Keratinocyte (primary cell): Measurements from ENCODE around the gene JAK1. TPM values are rescaled to one million over a fixed set of nuclear protein-coding genes. Genes with fewer than 3 reads are reported as not detected.

Source experiments
- DNase-seq: peaks from one replicate; pipeline ENCODE4 v3.0.0-alpha.2; 2011; ENCODE audit warnings: low read depth, missing footprints, low spot score
- FAIRE-seq: peaks from 2 replicates; lab custom pipeline; 2011; peaks lifted over from hg19 to GRCh38; lab: Jason Lieb, UNC
- H2AFZ ChIP-seq: 2 replicates; pipeline ENCODE4 v1.6.0; 2012; ENCODE audit warnings: low read length, control low read depth, inconsistent platforms; ENCODE audit not compliant: control insufficient read depth
- H3K27ac ChIP-seq: 2 replicates; pipeline ENCODE4 v1.5.1; 2011; ENCODE audit warnings: low read length; ENCODE audit not compliant: control insufficient read depth, insufficient read depth
- H3K27me3 ChIP-seq: 3 replicates; pipeline ENCODE4 v1.6.0; 2011; ENCODE audit warnings: low read length; ENCODE audit not compliant: control insufficient read depth, insufficient read depth; ENCODE audit errors: extremely low read depth
- H3K36me3 ChIP-seq, 2 experiments: 2 replicates in 1 of 2; 3 replicates in 1 of 2; pipeline ENCODE4 v1.5.1; 2011; ENCODE audit warnings: low read length in 2 of 2, mild to moderate bottlenecking in 1 of 2; ENCODE audit not compliant: control insufficient read depth in 2 of 2, insufficient read depth in 2 of 2; ENCODE audit errors: extremely low read depth in 1 of 2
- H3K4me1 ChIP-seq: 3 replicates; pipeline ENCODE4 v1.5.1; 2011; ENCODE audit warnings: low read length; ENCODE audit not compliant: control insufficient read depth, insufficient read depth; ENCODE audit errors: extremely low read depth
- H3K4me2 ChIP-seq: 3 replicates; pipeline ENCODE4 v1.6.0; 2011; ENCODE audit warnings: low read depth, low read length; ENCODE audit not compliant: control insufficient read depth, insufficient read depth; ENCODE audit errors: extremely low read depth
- H3K4me3 ChIP-seq, 3 experiments: fragments of 200-600 bp in 1 of 3; sonication (generic) in 1 of 3; 2 replicates in 2 of 3; 3 replicates in 1 of 3; pipeline ENCODE4 v1.5.1; 2011 to 2016; ENCODE audit warnings: low read length in 3 of 3, mild to moderate bottlenecking in 3 of 3, control low read depth in 2 of 3, inconsistent platforms in 1 of 3, low read depth in 1 of 3, mixed read lengths in 1 of 3, mixed run types in 1 of 3, moderate library complexity in 1 of 3; ENCODE audit not compliant: control insufficient read depth in 2 of 3, insufficient read depth in 2 of 3; ENCODE audit errors: extremely low read depth in 1 of 3
- H3K79me2 ChIP-seq: 2 replicates; pipeline ENCODE4 v1.6.0; 2012; ENCODE audit warnings: low read length; ENCODE audit not compliant: control insufficient read depth, insufficient read depth
- H3K9ac ChIP-seq: 3 replicates; pipeline ENCODE4 v1.6.0; 2011; ENCODE audit warnings: low read length; ENCODE audit not compliant: control insufficient read depth, insufficient read depth; ENCODE audit errors: extremely low read depth
- H3K9me1 ChIP-seq: 3 replicates; pipeline ENCODE4 v1.6.0; 2011; ENCODE audit warnings: low read length; ENCODE audit not compliant: control insufficient read depth, insufficient read depth; ENCODE audit errors: extremely low read depth
- H3K9me3 ChIP-seq: 2 replicates; pipeline ENCODE4 v1.5.1; 2012; ENCODE audit warnings: low read depth, low read length; ENCODE audit not compliant: control insufficient read depth
- H4K20me1 ChIP-seq: 3 replicates; pipeline ENCODE4 v1.6.0; 2011; ENCODE audit warnings: low read length; ENCODE audit not compliant: control insufficient read depth, insufficient read depth; ENCODE audit errors: extremely low read depth
- EZH2 ChIP-seq: IDR thresholded peaks from one replicate; pipeline ENCODE4 v1.6.1; 2012; ENCODE audit warnings: inconsistent platforms, mild to moderate bottlenecking, low read length, moderate library complexity
- dilution Hi-C: fragments of 300-500 bp; cut with MboI; formaldehyde crosslinking; loops from one replicate; pipeline ENCODE4 v1.7.0; 2020; ENCODE audit warnings: low sequenced_read_pairs; ENCODE audit not compliant: extremely low pct_ligation_motif_present
- polyA plus RNA-seq, 5 experiments: library from polyadenylated mRNA; depleted of rRNA in 3 of 5; stranded (reverse) in 3 of 5; stranded (forward) in 1 of 5; unstranded in 1 of 5; fragments of >200 nt; gene quantifications; 1 replicate in 1 of 5; 2 replicates in 3 of 5; 3 replicates in 1 of 5; pipeline versions ENCODE4 v1.2.1 to v1.2.3, GENCODE V29; 2011 to 2012; ENCODE audit warnings: missing spikeins in 2 of 5, low read depth in 1 of 5, low replicate concordance in 1 of 5
- TF ChIP-seq, protein P1 (sequence below), 3 experiments: IDR thresholded peaks in 1 of 3; conservative IDR thresholded peaks in 1 of 3; optimal IDR thresholded peaks in 1 of 3; 2 replicates in 2 of 3; 3 replicates in 1 of 3; pipeline versions ENCODE3 to v1.5.1; 2011; ENCODE audit warnings: low read length in 3 of 3, mild to moderate bottlenecking in 3 of 3, moderate library complexity in 2 of 3, control low read depth in 1 of 3, inconsistent platforms in 1 of 3; ENCODE audit not compliant: insufficient read depth in 2 of 3; ENCODE audit errors: extremely low read depth in 1 of 3

JAK1 gene
- polyA plus RNA-seq, 1 donor (not counting 4 experiments of a cell fraction or from before 2014, with no cell fraction given), result 50.9 TPM

DNA sequence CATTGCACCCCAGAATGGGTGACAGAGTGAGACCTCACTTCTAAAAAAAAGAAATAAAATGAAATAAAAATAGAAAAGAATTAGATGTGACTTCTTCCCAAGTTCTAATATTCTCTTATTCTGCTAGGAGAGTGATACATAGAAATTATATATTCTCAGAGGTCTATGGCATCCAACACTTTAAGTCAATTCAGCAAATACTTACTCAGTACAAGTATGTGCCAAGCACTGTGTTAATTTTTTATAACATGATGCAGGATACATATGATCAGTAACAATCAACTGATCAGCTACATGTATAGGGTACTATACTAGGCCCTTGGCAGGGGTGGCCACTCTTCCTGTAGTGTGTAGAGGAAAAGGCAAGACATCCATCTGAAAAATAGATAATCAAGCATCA is 13.0 kb upstream of the JAK1 start:
- TF ChIP-seq, protein P1, sequence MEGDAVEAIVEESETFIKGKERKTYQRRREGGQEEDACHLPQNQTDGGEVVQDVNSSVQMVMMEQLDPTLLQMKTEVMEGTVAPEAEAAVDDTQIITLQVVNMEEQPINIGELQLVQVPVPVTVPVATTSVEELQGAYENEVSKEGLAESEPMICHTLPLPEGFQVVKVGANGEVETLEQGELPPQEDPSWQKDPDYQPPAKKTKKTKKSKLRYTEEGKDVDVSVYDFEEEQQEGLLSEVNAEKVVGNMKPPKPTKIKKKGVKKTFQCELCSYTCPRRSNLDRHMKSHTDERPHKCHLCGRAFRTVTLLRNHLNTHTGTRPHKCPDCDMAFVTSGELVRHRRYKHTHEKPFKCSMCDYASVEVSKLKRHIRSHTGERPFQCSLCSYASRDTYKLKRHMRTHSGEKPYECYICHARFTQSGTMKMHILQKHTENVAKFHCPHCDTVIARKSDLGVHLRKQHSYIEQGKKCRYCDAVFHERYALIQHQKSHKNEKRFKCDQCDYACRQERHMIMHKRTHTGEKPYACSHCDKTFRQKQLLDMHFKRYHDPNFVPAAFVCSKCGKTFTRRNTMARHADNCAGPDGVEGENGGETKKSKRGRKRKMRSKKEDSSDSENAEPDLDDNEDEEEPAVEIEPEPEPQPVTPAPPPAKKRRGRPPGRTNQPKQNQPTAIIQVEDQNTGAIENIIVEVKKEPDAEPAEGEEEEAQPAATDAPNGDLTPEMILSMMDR (optimal IDR thresholded peaks at IDR 0.05 in 1 of 3, IDR thresholded peaks at IDR 0.05 in 1 of 3, conservative IDR thresholded peaks at IDR 0.05 in 1 of 3; ENCODE audit: extremely low read depth in 1 of 3, insufficient read depth in 2 of 3, low read length in 3 of 3), result no peak
- no peak for TF ChIP-seq EZH2
- Histone ChIP-seq H3K4me2 (no peak overlapping the region), H3K9me1 (peaks cover 4% of the 10 kb centered on the region), H3K4me1 (peaks cover 27% of the 10 kb centered on the region), H3K9ac (no peak overlapping the region), H3K27ac (no peak overlapping the region), H3K36me3 (no peaks in the 10 kb centered on the region), H4K20me1 (no peaks in the 10 kb centered on the region), H3K4me3 (no peak overlapping the region), H2AFZ (no peak overlapping the region), H3K9me3 (no peaks in the 10 kb centered on the region), H3K79me2 (no peaks in the 10 kb centered on the region), H3K27me3 (no peaks in the 10 kb centered on the region)
- dilution Hi-C loops, result no loop called here
- no peak for DNase-seq
- FAIRE-seq, result no peak

DNA sequence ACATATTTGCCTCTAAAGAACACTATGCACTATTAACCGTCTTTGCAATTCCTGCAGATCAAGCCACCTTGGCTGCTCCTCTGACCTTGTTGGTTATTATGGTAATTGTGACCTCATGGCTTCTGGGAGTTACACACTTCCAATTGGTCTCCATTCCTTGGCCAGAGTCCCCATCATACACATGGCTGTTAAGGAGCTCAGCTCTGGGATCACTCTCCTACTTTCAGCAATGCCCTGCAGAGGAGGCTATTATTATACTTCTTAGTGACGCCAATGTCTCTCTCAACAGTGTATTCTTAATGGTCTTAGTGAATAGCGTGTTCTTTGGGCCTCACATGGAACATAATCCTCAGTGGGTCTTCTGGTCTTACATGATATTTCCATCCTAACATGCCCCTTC is 10.0 kb upstream of the JAK1 start:
- H3K4me3 ChIP-seq, result no peak overlapping the region
- no peaks in the 10 kb centered on the region for H3K79me2 ChIP-seq
- no peaks in the 10 kb centered on the region for H4K20me1 ChIP-seq
- no peak overlapping the region for H2AFZ ChIP-seq
- FAIRE-seq (no peak), DNase-seq (no peak)
- dilution Hi-C loops, result no loop called here
- H3K9me1 ChIP-seq, result no peaks in the 10 kb centered on the region
- no peak overlapping the region for H3K4me2 ChIP-seq
- no peaks in the 10 kb centered on the region for H3K27me3 ChIP-seq
- no peak overlapping the region for H3K9ac ChIP-seq
- no peaks in the 10 kb centered on the region for H3K9me3 ChIP-seq
- peaks cover 6% of the 10 kb centered on the region for H3K4me1 ChIP-seq
- no peak for TF ChIP-seq EZH2
- TF ChIP-seq, protein P1 (optimal IDR thresholded peaks at IDR 0.05 in 1 of 3, IDR thresholded peaks at IDR 0.05 in 1 of 3, conservative IDR thresholded peaks at IDR 0.05 in 1 of 3; ENCODE audit: extremely low read depth in 1 of 3, insufficient read depth in 2 of 3, low read length in 3 of 3), result no peak
- no peak overlapping the region for H3K27ac ChIP-seq
- H3K36me3 ChIP-seq, result no peaks in the 10 kb centered on the region
